Fibroblast of gingiva (primary cell): ENCODE results near the gene RAB23.

Experiments used
- DNase-seq: peaks from one replicate; pipeline ENCODE4 v3.0.0-alpha.2; 2011; ENCODE audit warnings: low read depth

The RAB23 gene

GRCh38 chr6:57180596-57180995 is 41.5 kb downstream of the RAB23 start:
- no peak for DNase-seq

GRCh38 chr6:57177545-57178265 is 44.4 kb downstream of the RAB23 start:
- DNase-seq, result peak; percentile 81

DNA sequence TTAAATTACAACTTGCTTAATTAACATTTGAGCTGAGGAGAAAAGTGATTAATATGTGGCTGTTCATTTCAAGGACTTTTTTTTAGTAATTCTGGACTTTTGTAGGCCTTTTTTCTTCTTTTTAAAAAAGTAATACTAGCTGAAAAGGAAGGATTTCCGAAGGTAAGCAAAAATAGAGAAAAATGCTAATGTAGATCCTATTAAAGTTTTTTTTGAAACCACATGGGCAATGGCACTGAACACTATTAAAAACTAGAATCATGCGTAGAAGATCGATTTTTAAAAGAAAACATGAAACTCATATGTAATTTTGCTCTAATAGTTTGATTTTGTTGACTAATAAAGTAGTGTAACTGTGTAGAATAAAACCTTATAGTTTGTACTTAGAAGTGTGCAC is 47.6 kb downstream of the RAB23 start:
- no peak for DNase-seq

DNA sequence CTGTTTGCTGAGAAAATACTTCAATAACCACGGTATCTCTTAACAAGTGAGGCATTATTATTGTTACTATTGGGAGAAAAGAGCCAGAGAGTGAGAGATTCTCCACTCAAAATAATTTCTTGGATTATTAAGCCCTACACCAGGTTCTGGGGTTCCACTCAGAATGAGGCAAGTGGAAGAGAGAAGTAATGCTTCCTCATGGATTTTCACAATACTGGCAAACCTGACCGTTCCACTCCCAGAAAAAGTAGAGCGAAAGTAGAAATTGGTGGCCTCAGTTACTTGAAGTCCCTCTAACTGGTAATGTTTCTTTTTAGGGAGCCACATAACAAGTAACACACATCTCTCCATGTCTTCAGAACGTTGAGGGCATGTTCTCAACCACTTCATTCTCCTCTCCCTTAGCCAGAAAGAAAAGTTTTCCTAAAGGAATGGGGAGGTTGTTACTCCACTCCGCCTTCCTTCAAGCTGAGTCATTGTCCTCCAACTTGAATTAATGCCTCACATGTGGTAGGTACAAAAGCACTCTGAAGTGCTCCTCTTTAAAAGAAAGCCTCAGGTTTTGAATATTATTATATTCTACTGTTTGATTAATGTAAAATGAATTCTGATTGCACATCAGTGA is 48.1 kb downstream of the RAB23 start:
- peak; percentile 75 for DNase-seq

- DNase-seq, result no peak
Measured at GRCh38 chr6:57173056-57173885, 48.8 kb downstream of the RAB23 start.

DNA sequence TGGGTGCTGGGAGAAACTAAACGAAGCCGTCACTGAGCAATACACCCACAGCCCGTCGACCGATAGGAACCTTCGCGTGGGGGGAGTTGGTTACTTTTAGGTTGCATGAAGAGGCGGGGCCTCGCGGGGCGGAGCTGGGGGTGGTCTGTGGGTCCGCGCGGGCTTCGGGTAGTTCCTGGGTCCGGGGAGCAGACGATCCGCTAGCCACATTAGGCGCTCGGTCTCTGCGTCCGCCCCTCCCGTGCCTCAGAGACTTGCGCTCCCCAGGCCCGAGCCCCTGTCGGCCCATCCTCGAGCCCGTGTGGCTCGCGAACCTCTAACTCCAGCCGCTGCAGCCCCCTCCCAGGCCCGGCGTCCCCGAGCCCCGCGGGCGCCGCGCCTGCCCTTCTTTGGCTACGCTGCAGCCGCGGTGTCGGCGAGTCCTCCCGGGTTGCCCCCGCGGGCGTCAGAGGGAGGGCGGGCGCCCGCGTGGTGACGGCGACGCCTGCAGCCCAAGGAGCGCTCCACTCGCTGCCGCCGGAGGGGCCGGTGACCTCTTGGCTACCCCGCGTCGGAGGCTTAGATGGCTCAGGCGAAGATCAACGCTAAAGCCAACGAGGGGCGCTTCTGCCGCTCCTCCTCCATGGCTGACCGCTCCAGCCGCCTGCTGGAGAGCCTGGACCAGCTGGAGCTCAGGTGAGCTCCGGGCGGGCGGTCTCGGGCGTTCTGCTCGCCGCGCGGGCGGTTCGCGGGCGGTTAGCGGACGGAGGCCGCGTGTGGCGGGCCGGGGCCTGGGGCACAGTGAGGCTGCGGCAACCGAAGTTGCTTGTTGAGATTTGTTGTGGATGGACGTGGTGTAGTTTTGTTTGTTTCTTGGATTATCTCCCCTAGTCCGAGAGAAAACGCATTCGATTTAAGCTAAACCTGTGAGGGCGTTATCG is 49.7 kb downstream of the RAB23 start, which contains the start of gene BAG2:
Gene BAG2 (plus strand): TSS at position 191 of the 920 bp plus-strand sequence. CDS start 372 bp downstream, at position 563.
- DNase-seq, result peak; percentile 90

DNA sequence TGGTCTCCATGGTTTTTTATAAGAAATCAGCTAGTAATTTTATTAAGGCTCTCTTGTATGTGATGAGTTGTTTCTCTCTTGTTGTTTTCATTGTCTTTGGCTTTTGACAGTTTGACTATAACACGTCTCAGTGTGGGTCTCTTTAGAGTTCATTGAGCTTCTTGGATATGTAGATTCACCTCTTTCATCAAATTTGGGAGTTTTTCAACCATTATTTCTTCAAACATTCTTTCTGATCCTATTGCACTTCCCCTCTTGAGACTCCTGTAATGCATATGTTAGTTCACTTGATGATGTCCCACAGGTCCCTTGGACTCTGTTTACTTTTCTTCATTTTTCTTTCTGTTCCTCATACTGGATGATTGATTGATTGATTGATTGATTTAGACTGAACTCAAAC is 57.0 kb downstream of the RAB23 start:
- DNase-seq, result no peak

DNA sequence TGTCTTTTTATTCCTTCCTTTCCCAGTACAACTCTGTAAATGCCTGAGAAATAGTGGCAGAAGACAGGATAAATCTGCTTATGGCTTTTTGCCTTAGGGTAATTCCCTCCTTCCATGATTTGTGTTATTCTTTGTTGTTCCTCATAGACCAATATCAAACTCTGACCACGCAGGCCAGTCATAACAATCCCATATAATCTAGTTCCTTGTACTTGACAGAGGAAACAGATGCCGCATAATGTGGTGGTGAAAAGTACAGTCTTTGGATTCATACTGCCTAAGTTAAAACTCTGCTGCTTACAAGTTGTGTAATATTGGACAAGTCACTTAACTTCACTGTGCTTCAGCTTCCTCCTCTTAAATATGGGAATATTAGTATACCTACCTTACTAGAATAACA is 58.2 kb downstream of the RAB23 start:
- DNase-seq, result no peak

DNA sequence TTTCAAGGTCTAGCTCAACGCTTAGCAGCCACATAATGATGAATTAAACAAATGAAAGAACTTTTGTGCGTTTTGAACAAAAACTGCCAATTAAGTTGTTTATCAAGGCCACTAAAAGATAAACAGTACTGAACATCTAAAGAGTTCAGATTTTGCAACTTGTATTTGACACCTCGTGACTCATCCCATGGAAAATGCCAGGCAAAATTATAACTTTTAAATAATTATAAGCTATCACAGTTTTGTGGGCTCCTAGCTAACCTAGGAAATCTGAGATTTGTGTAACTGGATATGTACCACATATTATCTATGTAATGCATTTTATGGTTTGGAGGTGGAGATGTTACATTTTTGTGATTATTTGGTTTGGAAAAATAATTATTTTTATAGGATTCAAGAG is 59.6 kb downstream of the RAB23 start:
- DNase-seq, result peak; percentile 12

DNA sequence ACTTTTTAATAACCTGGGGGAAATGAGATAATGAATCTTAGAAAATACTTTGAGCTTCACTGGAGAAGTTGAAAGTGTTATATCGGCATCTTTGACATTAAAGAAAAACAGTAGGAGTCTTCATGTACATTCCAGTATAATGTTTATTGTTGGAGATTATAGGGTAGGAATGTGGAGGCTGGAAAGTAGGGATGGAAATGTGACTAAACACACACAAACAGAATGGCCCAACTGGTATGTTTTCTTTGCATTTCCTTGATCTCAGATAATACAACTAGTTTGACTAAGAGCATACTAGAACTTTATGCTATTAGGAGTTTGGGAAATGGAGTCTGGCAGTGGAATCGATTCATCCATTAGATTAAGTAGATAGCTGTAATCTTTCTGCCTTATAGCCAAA is 60.1 kb downstream of the RAB23 start:
- no peak for DNase-seq

DNA sequence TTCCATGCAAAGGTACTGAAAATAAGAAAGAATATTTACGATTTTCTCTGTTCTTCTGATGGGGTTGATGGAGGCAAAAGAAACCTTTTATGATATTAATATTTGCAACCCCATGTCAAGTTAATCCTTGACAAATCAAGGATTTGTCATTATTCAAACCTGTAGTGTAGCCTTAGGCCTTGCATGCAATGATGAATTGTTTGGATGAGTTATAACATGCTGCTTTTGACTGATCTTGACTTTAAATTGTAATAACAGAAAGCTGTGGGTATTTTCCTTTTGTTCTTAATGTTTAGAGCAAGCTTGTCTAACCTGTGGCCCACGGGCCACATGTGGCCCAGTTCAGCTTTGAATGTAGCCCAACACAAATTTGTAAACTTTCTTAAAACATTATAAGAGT is 63.0 kb downstream of the RAB23 start:
- DNase-seq, result no peak

GRCh38 chr6:57158658-57159057 is 63.4 kb downstream of the RAB23 start:
- no peak for DNase-seq

DNA sequence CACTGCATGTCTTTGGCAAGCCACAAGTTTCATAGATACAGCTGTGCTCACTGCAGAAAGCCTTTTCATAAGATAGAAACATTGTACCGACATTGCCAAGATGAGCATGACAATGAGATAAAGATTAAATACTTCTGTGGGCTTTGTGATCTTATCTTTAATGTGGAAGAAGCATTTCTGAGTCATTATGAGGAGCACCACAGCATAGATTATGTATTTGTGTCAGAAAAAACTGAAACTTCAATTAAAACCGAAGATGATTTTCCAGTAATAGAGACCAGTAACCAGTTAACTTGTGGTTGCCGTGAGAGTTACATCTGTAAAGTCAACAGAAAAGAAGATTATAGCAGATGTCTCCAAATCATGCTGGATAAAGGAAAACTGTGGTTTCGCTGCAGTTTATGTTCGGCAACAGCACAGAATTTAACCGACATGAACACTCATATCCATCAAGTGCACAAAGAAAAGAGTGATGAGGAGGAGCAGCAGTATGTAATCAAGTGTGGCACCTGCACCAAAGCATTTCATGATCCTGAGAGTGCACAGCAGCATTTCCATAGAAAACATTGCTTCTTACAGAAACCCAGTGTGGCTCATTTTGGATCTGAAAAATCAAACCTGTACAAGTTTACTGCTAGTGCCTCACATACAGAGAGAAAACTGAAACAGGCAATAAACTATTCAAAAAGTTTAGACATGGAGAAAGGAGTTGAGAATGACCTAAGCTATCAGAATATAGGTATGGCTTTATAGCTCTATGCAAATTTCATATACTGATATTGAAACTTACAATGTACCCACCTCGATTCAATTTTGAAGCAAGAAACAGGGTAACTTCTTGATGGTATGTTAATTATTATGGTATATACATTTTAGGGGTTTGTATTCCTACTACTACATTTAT is 73.9 kb downstream of the RAB23 start:
- DNase-seq, result no peak

- DNase-seq, result no peak
Measured at GRCh38 chr6:57147401-57147800, 74.7 kb downstream of the RAB23 start.

- DNase-seq, result no peak
Measured at GRCh38 chr6:57143690-57144089, 78.4 kb downstream of the RAB23 start.

DNA sequence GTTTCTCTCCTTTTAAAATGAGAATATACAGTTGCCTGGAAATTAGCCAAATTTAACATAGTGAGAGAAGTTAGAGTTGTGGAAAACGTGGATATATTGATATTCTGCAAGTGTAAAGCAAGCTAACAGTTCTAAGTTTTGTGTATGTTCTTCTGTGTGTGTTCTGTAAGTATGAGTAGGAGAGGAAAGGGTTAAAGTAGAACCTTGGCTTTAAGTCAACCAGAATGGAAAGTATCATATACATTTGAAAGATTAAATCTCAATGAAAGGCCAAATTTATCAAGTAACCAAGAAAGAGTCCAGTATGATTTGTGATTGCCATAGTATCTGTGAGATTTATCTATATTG is 80.0 kb downstream of the RAB23 start:
- DNase-seq, result no peak

DNA sequence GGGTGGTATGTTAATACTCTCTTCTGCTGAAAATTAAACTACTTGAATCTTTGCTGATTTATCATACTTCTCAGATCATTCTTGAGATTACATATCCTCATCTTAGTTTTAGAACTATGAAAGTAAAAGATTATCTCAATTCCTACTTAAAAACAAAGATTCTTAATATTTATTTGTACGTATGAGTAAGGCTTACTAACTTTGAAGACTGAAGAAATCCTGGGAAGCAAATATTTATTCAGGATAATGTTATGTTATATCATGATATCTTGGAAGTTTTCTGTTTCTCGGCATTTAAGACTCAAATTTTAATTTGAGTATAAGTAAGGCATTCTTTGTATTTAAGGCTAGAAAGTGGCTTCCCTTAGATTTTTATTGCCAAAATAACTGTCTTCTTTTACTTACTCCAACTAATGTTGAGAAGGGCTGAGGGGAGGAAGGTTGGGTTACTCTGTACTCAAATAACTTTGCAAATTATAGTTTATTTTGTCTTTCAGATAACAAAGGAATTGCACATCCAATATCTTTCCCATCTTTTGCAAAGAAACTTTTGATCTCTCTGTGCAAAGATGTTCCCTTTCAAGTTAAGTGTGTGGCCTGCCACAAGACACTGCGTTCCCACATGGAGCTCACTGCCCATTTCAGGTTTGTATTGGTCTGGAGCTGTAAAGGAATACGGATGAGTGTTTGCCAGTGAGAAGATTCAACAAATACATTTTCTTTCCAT is 80.5 kb downstream of the RAB23 start:
- no peak for DNase-seq

- DNase-seq, result no peak
Measured at GRCh38 chr6:57138026-57138425, 84.1 kb downstream of the RAB23 start.

- no peak for DNase-seq
Measured at GRCh38 chr6:57137350-57137749, 84.8 kb downstream of the RAB23 start.
